Liver (tissue), 3 donors: ENCODE measurements around the gene SYNPO.

Experiments
- EGR1 ChIP-seq, 2 donors: IDR thresholded peaks; 2 replicates each; pipeline ENCODE4 v1.6.1; 2016 to 2018; ENCODE audit warnings: antibody characterized with exemption in 2 of 2, low read depth in 2 of 2
- JUND ChIP-seq, 2 donors: IDR thresholded peaks; 2 replicates each; pipeline ENCODE4 v1.6.1; 2016; ENCODE audit warnings: antibody characterized with exemption in 2 of 2
- NR2F2 ChIP-seq: IDR thresholded peaks from 2 replicates; pipeline ENCODE4 v1.6.1; 2016; ENCODE audit warnings: antibody characterized with exemption
- REST ChIP-seq: IDR thresholded peaks from 2 replicates; pipeline ENCODE4 v1.6.1; 2016; ENCODE audit warnings: antibody characterized with exemption, mild to moderate bottlenecking
- SP1 ChIP-seq: IDR thresholded peaks from 2 replicates; pipeline ENCODE4 v1.6.1; 2018; ENCODE audit warnings: antibody characterized with exemption, mild to moderate bottlenecking
- TAF1 ChIP-seq: conservative IDR thresholded peaks from 2 replicates; pipeline ENCODE4 v1.6.1; 2016; ENCODE audit warnings: antibody characterized with exemption, mild to moderate bottlenecking
- TF ChIP-seq, protein P1 (sequence below): fragments of 150-350 bp; IDR thresholded peaks from 2 replicates; pipeline ENCODE4 v1.5.1; 2017; ENCODE audit warnings: improper control_type of control experiment, low read depth, low read length; ENCODE audit not compliant: missing input control
- TF ChIP-seq, protein P2 (sequence below): IDR thresholded peaks from 2 replicates; pipeline ENCODE4 v1.6.1; 2016; ENCODE audit warnings: antibody characterized with exemption
- TF ChIP-seq, protein P3 (sequence below): IDR thresholded peaks from 2 replicates; pipeline ENCODE4 v1.6.1; 2016; ENCODE audit warnings: antibody characterized with exemption
- donor health status: healthy.
- donor health status: healthy.

DNA sequence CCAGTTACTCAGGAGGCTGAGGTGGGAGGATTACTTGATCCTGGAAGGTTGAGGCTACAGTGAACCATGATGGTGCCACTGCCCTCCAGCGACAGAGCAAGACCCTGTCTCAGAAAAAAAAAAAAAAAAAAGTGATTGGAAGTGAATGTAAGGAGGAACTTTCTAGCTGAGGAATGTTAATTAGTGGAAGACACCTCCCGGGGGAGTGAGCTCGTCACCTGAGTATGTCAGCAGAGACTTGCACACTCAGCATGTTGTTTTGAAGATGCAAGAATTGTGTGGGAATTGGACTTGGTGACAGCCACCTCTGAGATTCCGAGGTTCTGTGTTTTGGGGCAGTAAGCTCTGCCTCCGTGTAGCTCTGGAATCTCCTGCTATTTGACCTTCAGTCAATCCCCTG is 3.6 kb downstream of the SYNPO start:
- TF ChIP-seq NR2F2 (no peak), EGR1 (IDR thresholded peaks at IDR 0.05; ENCODE audit: low read depth in 2 of 2) (no peak), SP1 (no peak), REST (no peak), TAF1 (no peak), JUND (IDR thresholded peaks at IDR 0.05) (no peak)
- TF ChIP-seq, protein P1, sequence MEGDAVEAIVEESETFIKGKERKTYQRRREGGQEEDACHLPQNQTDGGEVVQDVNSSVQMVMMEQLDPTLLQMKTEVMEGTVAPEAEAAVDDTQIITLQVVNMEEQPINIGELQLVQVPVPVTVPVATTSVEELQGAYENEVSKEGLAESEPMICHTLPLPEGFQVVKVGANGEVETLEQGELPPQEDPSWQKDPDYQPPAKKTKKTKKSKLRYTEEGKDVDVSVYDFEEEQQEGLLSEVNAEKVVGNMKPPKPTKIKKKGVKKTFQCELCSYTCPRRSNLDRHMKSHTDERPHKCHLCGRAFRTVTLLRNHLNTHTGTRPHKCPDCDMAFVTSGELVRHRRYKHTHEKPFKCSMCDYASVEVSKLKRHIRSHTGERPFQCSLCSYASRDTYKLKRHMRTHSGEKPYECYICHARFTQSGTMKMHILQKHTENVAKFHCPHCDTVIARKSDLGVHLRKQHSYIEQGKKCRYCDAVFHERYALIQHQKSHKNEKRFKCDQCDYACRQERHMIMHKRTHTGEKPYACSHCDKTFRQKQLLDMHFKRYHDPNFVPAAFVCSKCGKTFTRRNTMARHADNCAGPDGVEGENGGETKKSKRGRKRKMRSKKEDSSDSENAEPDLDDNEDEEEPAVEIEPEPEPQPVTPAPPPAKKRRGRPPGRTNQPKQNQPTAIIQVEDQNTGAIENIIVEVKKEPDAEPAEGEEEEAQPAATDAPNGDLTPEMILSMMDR = no peak
- TF ChIP-seq, protein P2, sequence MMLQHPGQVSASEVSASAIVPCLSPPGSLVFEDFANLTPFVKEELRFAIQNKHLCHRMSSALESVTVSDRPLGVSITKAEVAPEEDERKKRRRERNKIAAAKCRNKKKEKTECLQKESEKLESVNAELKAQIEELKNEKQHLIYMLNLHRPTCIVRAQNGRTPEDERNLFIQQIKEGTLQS = no peak
- TF ChIP-seq, protein P3, sequence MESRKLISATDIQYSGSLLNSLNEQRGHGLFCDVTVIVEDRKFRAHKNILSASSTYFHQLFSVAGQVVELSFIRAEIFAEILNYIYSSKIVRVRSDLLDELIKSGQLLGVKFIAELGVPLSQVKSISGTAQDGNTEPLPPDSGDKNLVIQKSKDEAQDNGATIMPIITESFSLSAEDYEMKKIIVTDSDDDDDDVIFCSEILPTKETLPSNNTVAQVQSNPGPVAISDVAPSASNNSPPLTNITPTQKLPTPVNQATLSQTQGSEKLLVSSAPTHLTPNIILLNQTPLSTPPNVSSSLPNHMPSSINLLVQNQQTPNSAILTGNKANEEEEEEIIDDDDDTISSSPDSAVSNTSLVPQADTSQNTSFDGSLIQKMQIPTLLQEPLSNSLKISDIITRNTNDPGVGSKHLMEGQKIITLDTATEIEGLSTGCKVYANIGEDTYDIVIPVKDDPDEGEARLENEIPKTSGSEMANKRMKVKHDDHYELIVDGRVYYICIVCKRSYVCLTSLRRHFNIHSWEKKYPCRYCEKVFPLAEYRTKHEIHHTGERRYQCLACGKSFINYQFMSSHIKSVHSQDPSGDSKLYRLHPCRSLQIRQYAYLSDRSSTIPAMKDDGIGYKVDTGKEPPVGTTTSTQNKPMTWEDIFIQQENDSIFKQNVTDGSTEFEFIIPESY = no peak
